Ovary (tissue), 9 donors: ENCODE measurements around the gene FAM13C. TPM values are rescaled to one million over a fixed set of nuclear protein-coding genes. Genes with fewer than 3 reads are reported as not detected.

Experiments used
- DNase-seq, 5 donors: peaks; one replicate each; pipeline ENCODE4 v3.0.0-alpha.2; 2019 to 2020
- H3K27ac ChIP-seq, 2 donors: fragments of 200-600 bp; one replicate each; pipeline versions ENCODE4 v1.5.1 to v1.8.0; 2019 to 2022
- H3K27me3 ChIP-seq: fragments of 200-600 bp; one replicate; pipeline ENCODE4 v1.8.0; 2022
- H3K36me3 ChIP-seq: fragments of 200-600 bp; sonication (generic); one replicate; pipeline ENCODE4 v1.5.1; 2019
- H3K4me1 ChIP-seq: one replicate; pipeline ENCODE4 v1.8.1; 2013; ENCODE audit warnings: mild to moderate bottlenecking, moderate library complexity; ENCODE audit not compliant: insufficient read depth
- H3K4me3 ChIP-seq: fragments of 200-600 bp; sonication (generic); one replicate; pipeline ENCODE4 v1.5.1; 2017
- H3K9me3 ChIP-seq, 2 donors: fragments of 200-600 bp in 1 of 2; sonication (generic) in 1 of 2; one replicate each; pipeline versions ENCODE4 v1.5.1 to v1.8.1; 2013 to 2019; ENCODE audit warnings: mild to moderate bottlenecking in 1 of 2, moderate library complexity in 1 of 2
- CTCF ChIP-seq, 3 donors: fragments of 450-650 bp in 2 of 3; fragments of 200-600 bp in 1 of 3; IDR thresholded peaks; one replicate each; pipeline versions ENCODE4 v1.5.1 to v1.8.0; 2016 to 2022; ENCODE audit warnings: antibody characterized with exemption in 3 of 3, mild to moderate bottlenecking in 1 of 3
- EP300 ChIP-seq: sonication (generic); formaldehyde crosslinking; IDR thresholded peaks from one replicate; pipeline ENCODE4 v1.6.1; 2017; ENCODE audit warnings: antibody characterized with exemption
- POLR2A ChIP-seq: fragments of 450-650 bp; IDR thresholded peaks from one replicate; pipeline ENCODE4 v1.6.1; 2017; ENCODE audit warnings: antibody characterized with exemption, mild to moderate bottlenecking, moderate library complexity
- whole genome bisulfite sequencing, 3 donors: extraction: QIAGEN DNeasy Blood & Tissue Kit in 1 of 3; methylation state at CpG; one replicate each; pipeline versions ENCODE4 v1.1.5 to v1.1.7; 2013 to 2017; 5-methylcytosine and 5-hydroxymethylcytosine counted together
- intact Hi-C, 4 donors: fragments of 100-400 bp; cut with DNase I; formaldehyde crosslinking; loops; one replicate each; pipeline versions ENCODE4 v1.11.0 to v1.15.1; 2022 to 2023
- polyA plus RNA-seq, 2 donors: library from polyadenylated mRNA; stranded (reverse); fragments of 200-250 nt in 1 of 2; fragments of 350-450 nt in 1 of 2; fragmentation: Illumina TruSeq in 1 of 2; extraction: RNeasy Lipid Tissue Mini Kit (QIAGEN cat#74804) in 1 of 2; gene quantifications; one replicate each; pipeline ENCODE4 v1.2.3, GENCODE V29; 2013 to 2014
- total RNA-seq, 7 donors: library from RNA; depleted of rRNA in 2 of 7; stranded (reverse); fragments of >200 nt in 2 of 7; fragmentation: NEBNext Ultra II Directional in 3 of 7; extraction: Animal tissue kit (Norgen Biotek cat#: 25700) in 3 of 7; gene quantifications; one replicate each; pipeline versions ENCODE4 v1.1.0 to v1.2.4, GENCODE V29; 2016 to 2023
- donor health status: DM: no; HTN: no; CAD: no; lungs with moderate emphysema.
- donor health status: DM: no; HTN: no; CAD: no.
- donor health status: Bipolar disorder and iron deficiency.
- donor health status: DM: yes; HTN: yes; CAD: no.
- donor health status: DM: no; HTN: no; CAD: no.
- donor health status: DM: yes; HTN: yes; CAD: no.

FAM13C gene
- total and polyA plus RNA-seq, 9 donors: 11.9 to 35.2 (median 20.2) TPM

- Histone ChIP-seq H3K4me1 (peaks cover 3% of the 10 kb centered on the region), H3K27ac (no peak overlapping the region), H3K4me3 (no peak overlapping the region), H3K36me3 (no peaks in the 10 kb centered on the region), H3K9me3 (no peaks in the 10 kb centered on the region), H3K27me3 (no peaks in the 10 kb centered on the region)
- 97 to 99% (median 97%) methylated on average over 2 of the region's 2 CpGs for WGBS, 3 donors
- intact Hi-C loops: no loop called here
- TF ChIP-seq POLR2A (no peak), EP300 (no peak), CTCF (IDR thresholded peaks at IDR 0.05) (no peak)
- DNase-seq: no peak
These were observed 11.8 kb downstream of the FAM13C start for GRCh38 chr10:59350558-59350957.

- Histone ChIP-seq H3K4me1 (peaks cover 7% of the 10 kb centered on the region), H3K27me3 (no peaks in the 10 kb centered on the region), H3K9me3 (no peaks in the 10 kb centered on the region), H3K4me3 (no peak overlapping the region), H3K27ac (no peak overlapping the region), H3K36me3 (no peaks in the 10 kb centered on the region)
- no peak for DNase-seq
- TF ChIP-seq CTCF (IDR thresholded peaks at IDR 0.05) (no peak), EP300 (no peak), POLR2A (no peak)
- intact Hi-C loops: no loop called here
- WGBS, 3 donors: 35 to 98% (median 90%) methylated on average over 1 of the region's 1 CpG
These were observed 16.0 kb downstream of the FAM13C start for GRCh38 chr10:59346321-59346720.

GRCh38 chr10:59342723-59343122 lies 19.6 kb downstream of the FAM13C start:
- WGBS, 3 donors: 53 to 100% (median 87%) methylated on average over 1 of the region's 1 CpG
- H3K36me3 ChIP-seq: no peaks in the 10 kb centered on the region
- TF ChIP-seq POLR2A (no peak), EP300 (no peak), CTCF (IDR thresholded peaks at IDR 0.05) (no peak)
- no peaks in the 10 kb centered on the region for H3K9me3 ChIP-seq
- H3K4me3 ChIP-seq: no peak overlapping the region
- no peaks in the 10 kb centered on the region for H3K27me3 ChIP-seq
- no peak overlapping the region for H3K27ac ChIP-seq
- peaks cover 16% of the 10 kb centered on the region for H3K4me1 ChIP-seq
- DNase-seq: no peak
- intact Hi-C loops: no loop called here

- 51 to 83% (median 64%) methylated on average over 1 of the region's 1 CpG for WGBS, 3 donors
- H3K27ac ChIP-seq: peak overlapping the region in 1 of 2 donors; percentile 17
- no peaks in the 10 kb centered on the region for H3K9me3 ChIP-seq
- H3K4me1 ChIP-seq: peaks cover 20% of the 10 kb centered on the region
- H3K36me3 ChIP-seq: no peaks in the 10 kb centered on the region
- no peak overlapping the region for H3K4me3 ChIP-seq
- no peaks in the 10 kb centered on the region for H3K27me3 ChIP-seq
- no peak for DNase-seq
- TF ChIP-seq CTCF (IDR thresholded peaks at IDR 0.05) (no peak), EP300 (no peak), POLR2A (no peak)
- intact Hi-C loops: no loop called here
These were observed 20.3 kb downstream of the FAM13C start for GRCh38 chr10:59342000-59342399.
